Kidney epithelial cell (primary cell): ENCODE results near the gene KCNC4. TPM values are rescaled to one million over a fixed set of nuclear protein-coding genes. Genes with fewer than 3 reads are reported as not detected.

Experiments
- DNase-seq: peaks from one replicate; pipeline ENCODE4 v3.0.0-alpha.2; 2010; ENCODE audit warnings: low read depth
- H3K27me3 ChIP-seq: 2 replicates; pipeline ENCODE4 v1.6.0; 2011; ENCODE audit warnings: low read length; ENCODE audit not compliant: control insufficient read depth, insufficient read depth
- H3K36me3 ChIP-seq: 2 replicates; pipeline ENCODE4 v1.5.1; 2011; ENCODE audit warnings: low read length; ENCODE audit not compliant: control insufficient read depth, insufficient read depth
- H3K4me3 ChIP-seq: 2 replicates; pipeline ENCODE4 v1.5.1; 2011; ENCODE audit warnings: low read depth, mild to moderate bottlenecking, control low read depth, low read length
- total RNA-seq: library from RNA; depleted of rRNA; stranded (reverse); fragments of >200 nt; gene quantifications from 2 replicates; pipeline ENCODE4 v1.2.3, GENCODE V29; 2015
- TF ChIP-seq, protein P1 (sequence below): IDR thresholded peaks from 2 replicates; pipeline ENCODE4 v1.5.1; 2011; ENCODE audit warnings: mild to moderate bottlenecking, moderate library complexity, low read length, control low read depth, inconsistent platforms; ENCODE audit not compliant: insufficient read depth, poor library complexity, severe bottlenecking

Gene KCNC4
- total RNA-seq, 1 donor from 2014 or later: 1.8 TPM

DNA sequence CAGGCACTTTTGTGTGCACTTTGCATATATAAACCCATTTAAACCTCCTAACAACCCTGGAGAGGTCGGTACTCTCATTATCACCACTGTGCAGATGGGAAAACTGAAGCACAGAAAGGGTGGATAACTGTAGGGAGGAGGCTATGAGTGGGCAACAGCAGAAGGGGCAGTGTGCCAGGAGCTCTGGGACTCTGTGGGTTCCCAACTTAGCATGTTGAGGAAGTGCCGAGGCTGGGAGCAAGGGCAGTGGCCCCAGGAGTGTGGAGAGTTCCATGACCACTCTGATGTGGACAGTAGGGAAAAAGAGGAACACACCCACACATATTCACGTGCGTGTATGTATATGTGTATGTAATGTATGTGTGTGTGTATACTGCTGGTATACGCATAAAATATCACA is 25.7 kb upstream of the KCNC4 start:
- Histone ChIP-seq H3K27me3 (peaks cover 13% of the 10 kb centered on the region), H3K4me3 (no peak overlapping the region), H3K36me3 (no peaks in the 10 kb centered on the region)
- no peak for DNase-seq
- TF ChIP-seq, protein P1, sequence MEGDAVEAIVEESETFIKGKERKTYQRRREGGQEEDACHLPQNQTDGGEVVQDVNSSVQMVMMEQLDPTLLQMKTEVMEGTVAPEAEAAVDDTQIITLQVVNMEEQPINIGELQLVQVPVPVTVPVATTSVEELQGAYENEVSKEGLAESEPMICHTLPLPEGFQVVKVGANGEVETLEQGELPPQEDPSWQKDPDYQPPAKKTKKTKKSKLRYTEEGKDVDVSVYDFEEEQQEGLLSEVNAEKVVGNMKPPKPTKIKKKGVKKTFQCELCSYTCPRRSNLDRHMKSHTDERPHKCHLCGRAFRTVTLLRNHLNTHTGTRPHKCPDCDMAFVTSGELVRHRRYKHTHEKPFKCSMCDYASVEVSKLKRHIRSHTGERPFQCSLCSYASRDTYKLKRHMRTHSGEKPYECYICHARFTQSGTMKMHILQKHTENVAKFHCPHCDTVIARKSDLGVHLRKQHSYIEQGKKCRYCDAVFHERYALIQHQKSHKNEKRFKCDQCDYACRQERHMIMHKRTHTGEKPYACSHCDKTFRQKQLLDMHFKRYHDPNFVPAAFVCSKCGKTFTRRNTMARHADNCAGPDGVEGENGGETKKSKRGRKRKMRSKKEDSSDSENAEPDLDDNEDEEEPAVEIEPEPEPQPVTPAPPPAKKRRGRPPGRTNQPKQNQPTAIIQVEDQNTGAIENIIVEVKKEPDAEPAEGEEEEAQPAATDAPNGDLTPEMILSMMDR: no peak

DNA sequence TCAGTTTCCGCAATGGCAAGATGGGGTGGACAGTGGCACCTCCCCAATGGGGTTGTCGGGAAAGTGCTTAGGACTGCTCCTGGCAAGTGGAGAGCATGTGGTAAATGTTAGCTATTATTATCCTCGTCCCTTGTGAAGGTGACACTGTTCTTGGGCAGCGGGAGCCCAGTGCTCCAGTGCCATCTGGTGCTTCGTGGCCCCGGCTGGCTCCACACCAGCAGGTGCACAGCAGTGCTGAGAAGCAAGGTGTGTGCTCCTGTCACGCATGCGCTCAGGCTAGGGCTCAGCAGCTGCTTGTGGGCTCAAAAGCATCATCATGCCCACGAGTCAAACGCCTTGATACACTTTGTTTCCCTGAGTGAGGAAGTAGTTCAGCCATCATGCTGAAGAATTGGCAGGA is 24.9 kb upstream of the KCNC4 start:
- no peak for DNase-seq
- Histone ChIP-seq H3K27me3 (peaks cover 13% of the 10 kb centered on the region), H3K36me3 (no peaks in the 10 kb centered on the region), H3K4me3 (no peak overlapping the region)
- TF ChIP-seq, protein P1: no peak

DNA sequence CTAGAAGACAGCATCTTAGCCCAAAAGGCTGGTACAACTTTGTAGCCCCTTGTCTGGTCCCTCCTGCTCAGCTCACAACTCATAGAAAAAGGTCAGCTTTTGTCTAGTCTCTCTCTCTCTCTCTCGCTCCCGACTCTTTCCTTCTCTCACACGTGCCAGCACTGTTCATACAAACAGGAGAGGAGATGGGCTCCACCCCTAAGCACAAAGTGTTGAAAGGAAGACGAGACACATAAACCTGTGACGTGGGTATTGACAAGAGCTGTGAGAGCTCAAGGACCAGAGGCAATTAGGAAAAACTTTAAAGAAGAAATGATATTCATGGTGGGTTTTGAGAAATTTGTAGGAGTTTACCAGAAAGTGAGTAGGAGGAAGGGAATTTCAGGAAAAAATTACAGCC is 23.6 kb upstream of the KCNC4 start:
- TF ChIP-seq, protein P1: no peak
- Histone ChIP-seq H3K27me3 (peaks cover 13% of the 10 kb centered on the region), H3K36me3 (no peaks in the 10 kb centered on the region), H3K4me3 (no peak overlapping the region)
- no peak for DNase-seq

DNA sequence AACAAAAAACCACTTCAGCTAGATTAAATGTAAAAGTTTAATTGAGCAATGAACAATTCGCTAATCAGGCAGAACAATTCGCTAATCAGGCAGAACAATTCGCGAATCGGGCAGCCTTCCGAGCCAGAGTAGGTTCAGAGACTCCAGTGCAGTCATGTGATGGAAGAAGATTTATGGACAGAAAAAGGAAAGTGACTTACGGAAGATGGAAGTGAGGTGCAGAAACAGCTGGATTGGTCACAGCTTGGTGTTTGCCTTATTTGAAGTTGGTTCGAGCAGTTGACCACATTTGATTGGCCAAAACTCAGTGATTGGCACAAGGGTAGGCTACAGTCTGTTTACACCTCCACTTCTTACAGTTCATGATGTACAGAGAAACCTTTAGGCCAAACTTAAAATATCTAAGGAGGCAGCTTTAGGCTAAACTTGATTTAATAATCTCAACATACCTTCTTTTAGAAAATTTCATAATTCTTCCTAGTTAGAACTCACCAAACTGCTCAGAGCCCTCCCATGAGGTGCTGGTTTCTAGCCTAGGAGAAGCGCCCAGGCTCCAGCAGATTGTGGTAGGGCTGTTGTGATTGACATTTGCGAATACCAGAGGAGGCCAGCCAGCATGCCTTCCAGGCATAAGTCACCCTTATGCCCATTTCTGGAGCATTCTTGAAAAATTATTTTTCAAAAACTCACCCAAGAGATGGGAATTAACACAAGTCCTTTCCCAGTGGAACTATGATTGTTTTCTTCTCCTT is 22.8 kb upstream of the KCNC4 start:
- DNase-seq: no peak

DNA sequence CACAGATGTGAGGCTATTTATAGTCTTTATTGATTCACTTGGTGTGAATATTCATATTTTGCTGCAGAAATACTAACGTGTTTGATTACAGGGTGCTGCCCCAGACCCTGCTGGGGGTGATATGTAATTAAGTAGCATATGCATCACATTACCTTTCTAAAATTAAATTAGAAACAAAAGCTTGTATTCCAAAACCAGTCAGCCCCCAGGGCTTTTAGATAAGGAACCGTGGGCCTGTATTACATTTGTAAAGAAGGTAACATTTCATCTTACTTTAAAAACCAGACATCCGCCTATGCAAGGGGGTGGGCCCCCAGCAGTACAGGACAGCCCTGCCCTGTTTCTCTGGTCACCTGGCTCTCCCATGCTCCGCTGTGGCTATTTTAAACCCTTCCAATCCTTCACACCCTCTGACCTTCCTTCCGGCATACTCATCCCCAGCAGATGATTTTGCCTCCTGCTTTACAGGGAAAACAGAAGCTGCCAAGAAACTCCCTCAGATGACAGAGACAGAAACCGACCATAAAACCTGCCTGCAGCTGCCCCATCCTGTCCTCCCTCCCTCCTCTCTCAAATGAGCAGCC is 22.0 kb upstream of the KCNC4 start:
- TF ChIP-seq, protein P1: no peak
- no peak for DNase-seq
- Histone ChIP-seq H3K36me3 (no peaks in the 10 kb centered on the region), H3K27me3 (peaks cover 17% of the 10 kb centered on the region), H3K4me3 (no peak overlapping the region)

More for the DNA sequence above, 22.8 kb upstream of the KCNC4 start:
- TF ChIP-seq, protein P1: no peak
- Histone ChIP-seq H3K4me3 (no peak overlapping the region), H3K36me3 (no peaks in the 10 kb centered on the region), H3K27me3 (peaks cover 13% of the 10 kb centered on the region)
